HEK293 (cell line): ENCODE results near the gene CASS4.

ENCODE experiments used
- CTCF ChIA-PET: fragments of 350-600 bp; formaldehyde crosslinking; extraction: SDS; loops from one replicate; lab custom pipeline; 2021; ENCODE audit warnings: antibody characterized with exemption; lab: Yijun Ruan, JAX
- POLR2A ChIA-PET: fragments of 300-600 bp; formaldehyde crosslinking; extraction: SDS; loops from one replicate; lab custom pipeline; 2020; ENCODE audit warnings: antibody characterized with exemption, inconsistent platforms; lab: Yijun Ruan, JAX
- H3K27ac ChIP-seq: fragments of 200-500 bp; sonication (Bioruptor generic); 2 replicates; pipeline ENCODE4 v1.5.1; 2014; ENCODE audit warnings: low read depth, low read length, control low read depth, inconsistent platforms; ENCODE audit errors: extremely low read depth
- H3K36me3 ChIP-seq, 2 experiments: fragments of 200-500 bp in 1 of 2; sonication (Bioruptor generic) in 1 of 2; 1 replicate in 1 of 2; 2 replicates in 1 of 2; pipeline ENCODE4 v1.5.1; 2014 to 2017; ENCODE audit warnings: inconsistent platforms in 2 of 2, low read length in 2 of 2; ENCODE audit not compliant: control insufficient read depth in 2 of 2, insufficient read depth in 1 of 2
- H3K4me1 ChIP-seq: fragments of 200-500 bp; sonication (Bioruptor generic); 2 replicates; pipeline ENCODE4 v1.5.1; 2014; ENCODE audit warnings: mild to moderate bottlenecking, low read length, inconsistent platforms; ENCODE audit not compliant: control insufficient read depth, insufficient read depth
- H3K4me3 ChIP-seq: 2 replicates; pipeline ENCODE4 v1.5.1; 2011; ENCODE audit warnings: low read depth, mild to moderate bottlenecking, control low read depth, low read length, moderate library complexity
- H3K9me3 ChIP-seq: fragments of 200-500 bp; sonication (Bioruptor generic); 2 replicates; pipeline ENCODE4 v1.5.1; 2014; ENCODE audit warnings: low read depth, low read length, inconsistent platforms; ENCODE audit not compliant: control insufficient read depth, insufficient read depth
- CTCF ChIP-seq: fragments of 450-650 bp; formaldehyde crosslinking; IDR thresholded peaks from 2 replicates; pipeline ENCODE4 v1.5.1; 2016; ENCODE audit warnings: missing biosample characterization, missing genetic modification characterization
- GLIS1 ChIP-seq: fragments of 450-650 bp; formaldehyde crosslinking; IDR thresholded peaks from 2 replicates; pipeline ENCODE4 v1.5.1; 2016; ENCODE audit warnings: missing biosample characterization, missing genetic modification characterization
- HOXC10 ChIP-seq: sonication (generic); formaldehyde crosslinking; IDR thresholded peaks from 2 replicates; pipeline ENCODE4 v1.8.1; 2023; ENCODE audit warnings: mild to moderate bottlenecking, missing genetic modification reagents
- INSM2 ChIP-seq: fragments of 450-650 bp; formaldehyde crosslinking; IDR thresholded peaks from 2 replicates; pipeline ENCODE4 v1.5.1; 2016; ENCODE audit warnings: missing biosample characterization, missing genetic modification characterization
- MZF1 ChIP-seq: fragments of 450-650 bp; formaldehyde crosslinking; IDR thresholded peaks from 2 replicates; pipeline ENCODE4 v1.5.1; 2017; ENCODE audit warnings: missing biosample characterization, missing genetic modification characterization, borderline replicate concordance
- OSR2 ChIP-seq: fragments of 450-650 bp; formaldehyde crosslinking; IDR thresholded peaks from 2 replicates; pipeline ENCODE4 v1.5.1; 2016; ENCODE audit warnings: missing biosample characterization, missing genetic modification characterization
- SALL2 ChIP-seq: fragments of 450-650 bp; formaldehyde crosslinking; IDR thresholded peaks from 2 replicates; pipeline ENCODE4 v1.5.0; 2017; ENCODE audit warnings: missing biosample characterization, mild to moderate bottlenecking, missing genetic modification characterization, borderline replicate concordance
- SCRT1 ChIP-seq: fragments of 450-650 bp; formaldehyde crosslinking; IDR thresholded peaks from 2 replicates; pipeline ENCODE4 v1.5.1; 2016; ENCODE audit warnings: missing biosample characterization, missing genetic modification characterization, borderline replicate concordance
- SETDB1 ChIP-seq: IDR thresholded peaks from one replicate; pipeline ENCODE4 v1.6.1; 2017; ENCODE audit warnings: mild to moderate bottlenecking, low read length, moderate library complexity, mixed read lengths; ENCODE audit not compliant: insufficient read length
- TRIM28 ChIP-seq: IDR thresholded peaks from 2 replicates; pipeline ENCODE4 v1.6.1; 2011; ENCODE audit warnings: low read length, control low read depth, borderline replicate concordance
- ZBTB49 ChIP-seq: fragments of 450-650 bp; formaldehyde crosslinking; IDR thresholded peaks from 2 replicates; pipeline ENCODE4 v1.5.1; 2016; ENCODE audit warnings: missing biosample characterization, missing genetic modification characterization, low read depth
- ZNF133 ChIP-seq: fragments of 450-650 bp; formaldehyde crosslinking; IDR thresholded peaks from 2 replicates; pipeline ENCODE4 v1.5.1; 2016; ENCODE audit warnings: missing biosample characterization, missing genetic modification characterization
- ZNF138 ChIP-seq: fragments of 450-650 bp; formaldehyde crosslinking; IDR thresholded peaks from 2 replicates; pipeline ENCODE4 v1.5.1; 2016; ENCODE audit warnings: missing biosample characterization, missing genetic modification characterization, borderline replicate concordance
- ZNF214 ChIP-seq: fragments of 450-650 bp; formaldehyde crosslinking; IDR thresholded peaks from 2 replicates; pipeline ENCODE4 v1.5.1; 2017; ENCODE audit warnings: missing biosample characterization, mild to moderate bottlenecking, missing genetic modification characterization, borderline replicate concordance
- ZNF221 ChIP-seq: fragments of 450-650 bp; formaldehyde crosslinking; IDR thresholded peaks from 2 replicates; pipeline ENCODE4 v1.5.1; 2017; ENCODE audit warnings: missing biosample characterization, missing genetic modification characterization, borderline replicate concordance
- ZNF24 ChIP-seq: fragments of 450-650 bp; formaldehyde crosslinking; IDR thresholded peaks from 2 replicates; pipeline ENCODE4 v1.5.1; 2016; ENCODE audit warnings: missing biosample characterization, missing genetic modification characterization
- ZNF266 ChIP-seq: fragments of 450-650 bp; formaldehyde crosslinking; IDR thresholded peaks from 2 replicates; pipeline ENCODE4 v1.5.1; 2016; ENCODE audit warnings: missing biosample characterization, missing genetic modification characterization, low read depth
- ZNF362 ChIP-seq: fragments of 450-650 bp; formaldehyde crosslinking; IDR thresholded peaks from 2 replicates; pipeline ENCODE4 v1.5.1; 2016; ENCODE audit warnings: missing biosample characterization, missing genetic modification characterization
- ZNF398 ChIP-seq: fragments of 450-650 bp; formaldehyde crosslinking; IDR thresholded peaks from 2 replicates; pipeline ENCODE4 v1.5.1; 2017; ENCODE audit warnings: missing biosample characterization, missing genetic modification characterization
- ZNF501 ChIP-seq: fragments of 450-650 bp; formaldehyde crosslinking; IDR thresholded peaks from 2 replicates; pipeline ENCODE4 v1.5.1; 2016; ENCODE audit warnings: missing biosample characterization, missing genetic modification characterization
- ZNF548 ChIP-seq: fragments of 450-650 bp; formaldehyde crosslinking; IDR thresholded peaks from 2 replicates; pipeline ENCODE4 v1.5.1; 2016; ENCODE audit warnings: missing biosample characterization, missing genetic modification characterization
- ZNF561 ChIP-seq: fragments of 450-650 bp; IDR thresholded peaks from 2 replicates; pipeline ENCODE4 v1.5.1; 2018; ENCODE audit warnings: missing biosample characterization, missing genetic modification characterization, borderline replicate concordance
- ZNF596 ChIP-seq: fragments of 450-650 bp; IDR thresholded peaks from 2 replicates; pipeline ENCODE4 v1.5.0; 2018; ENCODE audit warnings: missing biosample characterization, mild to moderate bottlenecking, missing genetic modification characterization, moderate library complexity
- ZNF792 ChIP-seq: fragments of 450-650 bp; formaldehyde crosslinking; IDR thresholded peaks from 2 replicates; pipeline ENCODE4 v1.5.1; 2016; ENCODE audit warnings: missing biosample characterization, missing genetic modification characterization
- ZNF830 ChIP-seq: fragments of 450-650 bp; IDR thresholded peaks from 2 replicates; pipeline ENCODE4 v1.5.0; 2018; ENCODE audit warnings: missing biosample characterization, missing genetic modification characterization, low read depth, mild to moderate bottlenecking, moderate library complexity
- ZNF843 ChIP-seq: fragments of 450-650 bp; formaldehyde crosslinking; IDR thresholded peaks from 2 replicates; pipeline ENCODE4 v1.5.1; 2016; ENCODE audit warnings: missing biosample characterization, missing genetic modification characterization

The CASS4 gene

GRCh38 chr20:56424931-56425330, 12.9 kb downstream of the CASS4 start:
- no peaks in the 10 kb centered on the region for H3K36me3 ChIP-seq
- ChIA-PET POLR2A (no interaction called here), CTCF (interaction anchor here (1.1 to 1.2 kb wide), 2 partner anchors 13 to 23 kb away, joined by 3 to 7 read pairs; partner anchors contain the start of gene CASS4)
- H3K4me1 ChIP-seq, result no peaks in the 10 kb centered on the region
- H3K27ac ChIP-seq, result no peak overlapping the region
- TF ChIP-seq ZNF362 (tag by site-specific recombination), result no peak
- TF ChIP-seq MZF1 (tag by site-specific recombination), result no peak
- TF ChIP-seq ZNF214 (tag by site-specific recombination), result no peak
- no peak for TF ChIP-seq OSR2 (tag by site-specific recombination)
- no peak for TF ChIP-seq HOXC10 (CRISPR knock-in tag)
- TF ChIP-seq INSM2, result no peak
- no peak for TF ChIP-seq SCRT1 (tag by site-specific recombination)
- TF ChIP-seq ZNF24, result no peak
- TF ChIP-seq ZNF596, result no peak
- no peak for TF ChIP-seq ZNF548 (tag by site-specific recombination)
- no peak for TF ChIP-seq ZNF138 (tag by site-specific recombination)
- no peak for TF ChIP-seq GLIS1
- TF ChIP-seq ZBTB49 (tag by site-specific recombination), result no peak
- TF ChIP-seq ZNF133 (tag by site-specific recombination), result no peak
- no peak for TF ChIP-seq ZNF501 (tag by site-specific recombination)
- TF ChIP-seq SALL2 (tag by site-specific recombination), result no peak
- no peaks in the 10 kb centered on the region for H3K9me3 ChIP-seq
- H3K4me3 ChIP-seq, result no peak overlapping the region

- H3K4me1 ChIP-seq, result no peaks in the 10 kb centered on the region
- no peaks in the 10 kb centered on the region for H3K36me3 ChIP-seq
- no peak overlapping the region for H3K27ac ChIP-seq
- H3K4me3 ChIP-seq, result no peak overlapping the region
- no peaks in the 10 kb centered on the region for H3K9me3 ChIP-seq
- TF ChIP-seq ZNF830 (tag by site-specific recombination) (no peak), INSM2 (no peak), TRIM28 (no peak), CTCF (tag by site-specific recombination) (no peak), ZNF266 (no peak), ZNF843 (tag by site-specific recombination) (no peak), ZNF221 (no peak), SETDB1 (no peak), ZNF561 (tag by site-specific recombination) (no peak), ZNF398 (tag by site-specific recombination) (no peak), ZNF792 (tag by site-specific recombination) (no peak)
- ChIA-PET CTCF (no interaction called here), POLR2A (no interaction called here)
These were observed 14.0 kb downstream of the CASS4 start for GRCh38 chr20:56426026-56426425.
